GM12875 (cell line): ENCODE data around the gene PDE4DIP.
"Not testable (repeated sequence)": the region's sequence is repeated elsewhere in the genome, so short reads cannot be mapped to it uniquely, and the experiment has no call there.

Experiments
- H3K4me3 ChIP-seq: one replicate; pipeline ENCODE4 v1.5.1; 2011; ENCODE audit warnings: low read depth, low read length, control low read depth

Gene PDE4DIP

GRCh38 chr1:148969126-148969525, 124.9 kb downstream of the PDE4DIP start:
- not testable (repeated sequence) for H3K4me3 ChIP-seq

GRCh38 chr1:148975453-148975852, 131.2 kb downstream of the PDE4DIP start:
- not testable (repeated sequence) for H3K4me3 ChIP-seq

GRCh38 chr1:148975866-148976537, 131.8 kb downstream of the PDE4DIP start:
- H3K4me3 ChIP-seq: not testable (repeated sequence)

- not testable (repeated sequence) for H3K4me3 ChIP-seq
These were observed 133.6 kb downstream of the PDE4DIP start for GRCh38 chr1:148977785-148978184.

- not testable (repeated sequence) for H3K4me3 ChIP-seq
These were observed 145.2 kb downstream of the PDE4DIP start for GRCh38 chr1:148989378-148989777.

- H3K4me3 ChIP-seq: not testable (repeated sequence)
These were observed 146.1 kb downstream of the PDE4DIP start for GRCh38 chr1:148990233-148990788.

GRCh38 chr1:148991818-148992217, 147.6 kb downstream of the PDE4DIP start:
- not testable (repeated sequence) for H3K4me3 ChIP-seq

GRCh38 chr1:148992364-148992763, 148.1 kb downstream of the PDE4DIP start:
- not testable (repeated sequence) for H3K4me3 ChIP-seq

- H3K4me3 ChIP-seq: not testable (repeated sequence)
These were observed 152.4 kb downstream of the PDE4DIP start for GRCh38 chr1:148996449-148997224.

GRCh38 chr1:148997405-148997804, 153.2 kb downstream of the PDE4DIP start:
- not testable (repeated sequence) for H3K4me3 ChIP-seq

- not testable (repeated sequence) for H3K4me3 ChIP-seq
These were observed 158.4 kb downstream of the PDE4DIP start for GRCh38 chr1:149002664-149003063.

- H3K4me3 ChIP-seq: not testable (repeated sequence)
These were observed 164.1 kb downstream of the PDE4DIP start for GRCh38 chr1:149008326-149008725.

- H3K4me3 ChIP-seq: not testable (repeated sequence)
These were observed 164.5 kb downstream of the PDE4DIP start for GRCh38 chr1:149008769-149009168.

GRCh38 chr1:149009761-149010160, 165.5 kb downstream of the PDE4DIP start:
- H3K4me3 ChIP-seq: not testable (repeated sequence)

GRCh38 chr1:149012599-149012998, 168.4 kb downstream of the PDE4DIP start:
- H3K4me3 ChIP-seq: not testable (repeated sequence)

GRCh38 chr1:149013513-149013912, 169.3 kb downstream of the PDE4DIP start:
- H3K4me3 ChIP-seq: not testable (repeated sequence)

- H3K4me3 ChIP-seq: not testable (repeated sequence)
These were observed 171.3 kb downstream of the PDE4DIP start for GRCh38 chr1:149015522-149015921.

- not testable (repeated sequence) for H3K4me3 ChIP-seq
These were observed 172.4 kb downstream of the PDE4DIP start for GRCh38 chr1:149016626-149017025.

GRCh38 chr1:149018577-149018976, 174.3 kb downstream of the PDE4DIP start:
- not testable (repeated sequence) for H3K4me3 ChIP-seq

GRCh38 chr1:149024327-149024726, 180.1 kb downstream of the PDE4DIP start:
- not testable (repeated sequence) for H3K4me3 ChIP-seq

- not testable (repeated sequence) for H3K4me3 ChIP-seq
These were observed 189.7 kb downstream of the PDE4DIP start for GRCh38 chr1:149033916-149034315.

- H3K4me3 ChIP-seq: not testable (repeated sequence)
These were observed 198.8 kb downstream of the PDE4DIP start for GRCh38 chr1:149043056-149043455.
